SK-N-MC (cell line): Measurements from ENCODE around the gene HOTAIR.

Experiments used
- DNase-seq: peaks from one replicate; pipeline ENCODE4 v3.0.0-alpha.2; 2011; ENCODE audit warnings: low read depth, low spot score
- H3K27ac ChIP-seq: fragments of 200-600 bp; sonication (generic); 2 replicates; pipeline ENCODE4 v1.5.1; 2016; ENCODE audit warnings: mixed run types
- H3K36me3 ChIP-seq: fragments of 200-600 bp; sonication (generic); 2 replicates; pipeline ENCODE4 v1.6.1; 2017; ENCODE audit warnings: antibody characterized with exemption, low read length, mixed read lengths; ENCODE audit not compliant: insufficient read depth
- H3K4me3 ChIP-seq: fragments of 200-600 bp; sonication (generic); 2 replicates; pipeline ENCODE4 v1.5.1; 2016
- H3K9ac ChIP-seq: fragments of 200-600 bp; sonication (generic); 2 replicates; pipeline ENCODE4 v1.8.0; 2017; ENCODE audit warnings: mixed run types, mixed read lengths; ENCODE audit not compliant: insufficient read length
- H3K9me3 ChIP-seq: fragments of 200-600 bp; sonication (generic); 2 replicates; pipeline ENCODE4 v1.6.1; 2017; ENCODE audit warnings: low read depth, mild to moderate bottlenecking, antibody characterized with exemption, low read length, moderate library complexity, mixed read lengths
- EZH2 ChIP-seq: fragments of 200-600 bp; sonication (generic); IDR thresholded peaks from one replicate; pipeline ENCODE4 v1.6.1; 2017; ENCODE audit warnings: antibody characterized with exemption
- FOXP2 ChIP-seq: optimal IDR thresholded peaks from 2 replicates; pipeline ENCODE3; 2011; ENCODE audit warnings: mild to moderate bottlenecking, moderate library complexity; ENCODE audit not compliant: insufficient read depth; ENCODE audit errors: extremely low read length, control extremely low read depth
- POLR2AphosphoS5 ChIP-seq: IDR thresholded peaks from 2 replicates; pipeline ENCODE4 v1.6.1; 2012; ENCODE audit warnings: mild to moderate bottlenecking, low read depth, low read length, borderline replicate concordance

HOTAIR gene

GRCh38 chr12:54001283-54002187, 26.8 kb upstream of the HOTAIR start:
- H3K9ac ChIP-seq = peak overlapping the region; percentile 98
- no peak for DNase-seq
- H3K27ac ChIP-seq = no peak overlapping the region
- peak overlapping the region; percentile 99 for H3K4me3 ChIP-seq
- no peak for TF ChIP-seq FOXP2
- no peak for TF ChIP-seq POLR2AphosphoS5
- no peak for TF ChIP-seq EZH2
- no peaks in the 10 kb centered on the region for H3K9me3 ChIP-seq
- H3K36me3 ChIP-seq = no peaks in the 10 kb centered on the region

DNA sequence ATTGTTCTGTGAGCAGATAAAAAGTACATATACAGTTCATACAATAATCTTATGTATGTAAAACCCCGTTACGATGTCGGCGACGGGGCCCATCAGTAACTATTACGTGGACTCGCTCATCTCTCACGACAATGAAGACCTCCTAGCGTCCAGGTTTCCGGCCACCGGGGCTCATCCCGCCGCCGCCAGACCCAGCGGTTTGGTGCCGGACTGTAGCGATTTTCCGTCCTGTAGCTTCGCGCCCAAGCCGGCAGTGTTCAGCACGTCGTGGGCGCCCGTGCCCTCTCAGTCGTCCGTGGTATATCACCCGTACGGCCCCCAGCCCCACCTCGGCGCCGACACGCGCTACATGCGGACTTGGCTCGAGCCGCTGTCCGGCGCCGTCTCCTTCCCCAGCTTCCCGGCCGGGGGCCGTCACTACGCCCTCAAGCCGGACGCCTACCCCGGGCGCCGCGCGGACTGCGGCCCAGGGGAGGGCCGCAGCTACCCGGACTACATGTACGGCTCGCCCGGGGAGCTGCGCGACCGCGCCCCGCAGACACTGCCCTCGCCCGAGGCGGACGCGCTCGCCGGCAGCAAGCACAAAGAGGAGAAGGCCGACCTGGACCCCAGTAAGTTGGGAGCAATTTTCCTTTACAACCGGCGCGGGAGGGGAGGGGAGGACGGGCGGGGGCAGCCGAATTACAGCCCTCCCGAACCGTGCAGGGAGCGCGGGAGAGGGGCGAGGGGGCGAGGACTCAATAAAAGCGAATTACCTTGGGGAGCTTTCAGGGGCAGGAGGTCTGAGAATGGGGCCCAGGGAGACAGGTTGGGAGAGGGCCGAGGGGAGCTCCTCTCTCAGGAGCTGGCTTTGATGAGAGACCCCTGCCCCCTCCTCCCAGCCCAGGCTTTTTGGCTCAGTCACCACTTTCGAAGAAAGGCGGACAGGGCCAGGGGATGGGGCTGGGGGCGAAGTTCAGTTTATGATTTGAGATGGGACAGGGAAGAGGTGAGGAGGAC, 25.7 kb upstream of the HOTAIR start, which contains the start of gene HOXC9:
HOXC9 (plus strand) TSS at position 46 of the 999 bp plus-strand sequence; CDS start at position 74, 28 bp downstream.
- Histone ChIP-seq H3K9ac (peak within 1 kb of the TSS; percentile 98), H3K36me3 (no peaks in the 10 kb centered on the region), H3K9me3 (no peaks in the 10 kb centered on the region), H3K4me3 (peak within 1 kb of the TSS; percentile 99), H3K27ac (peak within 1 kb of the TSS; percentile 93)
- TF ChIP-seq EZH2 = no peak
- TF ChIP-seq POLR2AphosphoS5 = peak; percentile 29; the same call in 1 of the 2 replicates
- DNase-seq = no peak

DNA sequence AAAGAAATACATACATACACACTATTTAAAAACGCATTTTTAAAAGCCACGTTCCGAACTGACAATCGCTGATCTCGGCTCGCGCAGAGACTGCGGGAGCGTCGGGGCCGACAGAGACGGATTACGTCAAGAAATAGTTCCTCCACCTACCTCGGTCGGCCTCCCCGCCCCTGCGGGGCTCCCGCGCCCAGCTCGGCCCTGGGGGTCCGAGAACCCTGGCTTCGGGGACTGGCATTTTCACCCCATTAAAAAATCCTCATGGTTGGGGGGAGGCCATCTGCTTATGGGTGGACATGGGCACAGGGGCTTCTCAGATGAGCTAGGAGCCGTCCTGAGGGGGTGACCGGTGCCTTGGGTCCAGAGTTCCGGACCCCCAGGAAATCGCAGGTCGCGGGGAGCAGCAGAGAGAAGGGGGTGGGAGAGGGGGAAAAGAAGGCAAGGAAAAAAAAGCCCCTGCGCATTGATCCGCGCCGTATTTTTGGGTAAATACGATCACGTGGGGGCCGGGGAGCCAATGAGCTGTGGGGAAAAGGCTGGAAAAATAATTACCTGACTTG, 24.9 kb upstream of the HOTAIR start:
- DNase-seq = peak; percentile 69
- Histone ChIP-seq H3K9ac (peak overlapping the region; percentile 98), H3K27ac (peak overlapping the region; percentile 93), H3K36me3 (no peaks in the 10 kb centered on the region), H3K4me3 (peak overlapping the region; percentile 99), H3K9me3 (no peaks in the 10 kb centered on the region)
- TF ChIP-seq FOXP2 = no peak
- TF ChIP-seq EZH2 = no peak
- peak; percentile 48; the same call in 1 of the 2 replicates for TF ChIP-seq POLR2AphosphoS5

GRCh38 chr12:53998900-53999236, 24.1 kb upstream of the HOTAIR start:
- Histone ChIP-seq H3K9me3 (no peaks in the 10 kb centered on the region), H3K27ac (peak overlapping the region; percentile 27; the same call in 1 of the 2 replicates), H3K4me3 (peak overlapping the region; percentile 99), H3K9ac (peak overlapping the region; percentile 98), H3K36me3 (no peaks in the 10 kb centered on the region)
- no peak for TF ChIP-seq POLR2AphosphoS5
- TF ChIP-seq FOXP2 = no peak
- no peak for TF ChIP-seq EZH2
- no peak for DNase-seq

DNA sequence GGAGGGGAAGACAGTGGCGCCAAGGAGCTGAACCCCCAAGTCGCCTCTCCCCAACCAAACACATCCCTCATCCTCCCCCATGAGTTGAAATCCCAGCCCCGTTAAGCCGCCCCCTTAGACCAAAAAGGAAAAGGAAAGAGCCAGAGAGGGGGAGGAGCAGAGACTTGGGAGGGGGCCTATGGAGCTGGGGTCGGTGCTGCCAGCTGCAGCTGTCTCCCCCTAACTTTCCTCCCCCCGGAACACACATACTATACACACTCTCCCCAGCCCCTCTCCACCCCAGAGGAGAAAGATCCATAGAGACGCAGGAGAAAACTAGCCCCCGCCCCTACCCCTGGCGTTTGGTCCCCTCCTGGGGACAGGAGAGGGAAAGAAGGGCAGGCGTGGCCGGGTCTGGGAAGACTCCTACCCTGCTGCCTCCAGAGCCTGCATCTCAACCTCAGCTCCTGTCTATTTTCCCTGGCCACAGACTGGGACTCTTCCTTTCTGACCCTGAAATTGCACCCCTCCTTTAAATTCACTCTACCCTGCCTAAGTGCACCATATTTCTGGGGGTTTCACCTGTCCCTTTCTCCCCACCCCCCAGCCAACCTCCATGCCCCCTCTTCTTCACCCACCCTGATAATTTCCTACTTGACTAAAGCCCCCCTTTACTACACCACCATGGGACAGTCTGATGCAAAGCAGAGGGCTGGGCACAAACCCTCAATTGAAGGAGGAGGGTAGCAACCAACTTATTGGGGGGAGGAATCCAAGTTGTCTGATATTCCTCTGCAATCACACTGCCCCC, 23.6 kb upstream of the HOTAIR start:
- no peak overlapping the region for H3K27ac ChIP-seq
- no peak for DNase-seq
- no peaks in the 10 kb centered on the region for H3K36me3 ChIP-seq
- peak overlapping the region; percentile 99 for H3K4me3 ChIP-seq
- H3K9ac ChIP-seq = no peak overlapping the region
- no peaks in the 10 kb centered on the region for H3K9me3 ChIP-seq
- TF ChIP-seq EZH2 (no peak), FOXP2 (no peak), POLR2AphosphoS5 (no peak)

GRCh38 chr12:53997204-53998109, 22.7 kb upstream of the HOTAIR start:
- H3K4me3 ChIP-seq = no peak overlapping the region
- DNase-seq = no peak
- no peak overlapping the region for H3K9ac ChIP-seq

More at GRCh38 chr12:53997204-53998109, 22.7 kb upstream of the HOTAIR start:
- Histone ChIP-seq H3K36me3 (no peaks in the 10 kb centered on the region), H3K9me3 (no peaks in the 10 kb centered on the region), H3K27ac (no peak overlapping the region; the same call in 1 of the 2 replicates)
- no peak for TF ChIP-seq EZH2
- TF ChIP-seq FOXP2 = no peak
- TF ChIP-seq POLR2AphosphoS5 = no peak
